Pancreas (tissue), 10 donors: ENCODE results near the gene RPP30. TPM values are rescaled to one million over a fixed set of nuclear protein-coding genes. Genes with fewer than 3 reads are reported as not detected.

Experiments used
- ATAC-seq, 4 donors: fragments of 200-7000 bp; cut with Tn5 transposase; one replicate each; pipeline versions ENCODE4 v1.8.0 to v1.9.1; 2020; ENCODE audit warnings: mild to moderate bottlenecking in 4 of 4, moderate library complexity in 4 of 4
- DNase-seq, 6 donors: peaks; one replicate each; pipeline ENCODE4 v3.0.0-alpha.2; 2020
- FAIRE-seq: peaks from 2 replicates; lab custom pipeline; 2012; peaks lifted over from hg19 to GRCh38; lab: Jason Lieb, UNC
- H3K27ac ChIP-seq, 4 donors: fragments of 200-600 bp; sonication (generic); 1 replicate in 3 of 4; 2 replicates in 1 of 4; pipeline versions ENCODE4 v1.5.0 to v1.8.0; 2020
- H3K27me3 ChIP-seq, 4 donors: fragments of 200-600 bp; one replicate each; pipeline ENCODE4 v1.8.0; 2021
- H3K36me3 ChIP-seq, 3 donors: fragments of 200-600 bp; sonication (generic) in 1 of 3; one replicate each; pipeline versions ENCODE4 v1.5.0 to v1.8.0; 2020 to 2021
- H3K4me1 ChIP-seq, 3 donors: fragments of 200-600 bp; one replicate each; pipeline ENCODE4 v1.8.0; 2021
- H3K4me3 ChIP-seq, 4 donors: fragments of 200-600 bp; sonication (generic) in 2 of 4; one replicate each; pipeline versions ENCODE4 v1.5.0 to v1.8.0; 2020 to 2021
- H3K9me3 ChIP-seq, 4 donors: fragments of 200-600 bp; one replicate each; pipeline ENCODE4 v1.8.0; 2021
- CTCF ChIP-seq, 4 donors: fragments of 200-600 bp; sonication (generic) in 3 of 4; IDR thresholded peaks; one replicate each; pipeline versions ENCODE4 v1.5.0 to v1.8.0; 2021; ENCODE audit warnings: antibody characterized with exemption in 4 of 4
- WGBS, 2 donors: extraction: QIAGEN DNeasy Blood & Tissue Kit; methylation state at CpG; one replicate each; pipeline ENCODE4 v1.1.7; 2013; 5-methylcytosine and 5-hydroxymethylcytosine counted together
- intact Hi-C, 3 donors: fragments of 100-400 bp; cut with DNase I; formaldehyde crosslinking; loops; one replicate each; pipeline versions ENCODE4 v1.11.1 to v1.14.2; 2022
- polyA plus RNA-seq, 2 donors: library from polyadenylated mRNA; stranded (reverse); fragments of 200-250 nt; gene quantifications; one replicate each; pipeline ENCODE4 v1.2.3, GENCODE V29; 2013
- total RNA-seq, 6 donors: library from RNA; stranded (reverse); fragmentation: NEBNext Ultra II Directional in 4 of 6; extraction: Animal tissue kit (Norgen Biotek cat#: 25700) in 4 of 6; gene quantifications; one replicate each; pipeline versions ENCODE4 v1.2.1 to v1.2.4, GENCODE V29; 2021 to 2023
- donor health status: healthy with polysubstance abuse.
- donor health status: DM: no; HTN: no; CAD: no; lungs with moderate emphysema.
- donor health status: DM: no; HTN: no; CAD: no.
- donor health status: control.
- donor health status: control.
- donor health status: Bipolar disorder and iron deficiency.
- donor health status: DM: yes; HTN: yes; CAD: no.
- donor health status: DM: no; HTN: no; CAD: no.
- donor health status: DM: no; HTN: no; CAD: no.
- donor health status: DM: yes; HTN: yes; CAD: no.

Gene RPP30
- total and polyA plus RNA-seq, 8 donors = 5.8 to 23.1 (median 10.2) TPM

- ATAC-seq (no peak), DNase-seq (no peak), FAIRE-seq (no peak)
- no peak for TF ChIP-seq CTCF (IDR thresholded peaks at IDR 0.05)
- no peaks in the 10 kb centered on the region for H3K9me3 ChIP-seq
- H3K27me3 ChIP-seq = no peaks in the 10 kb centered on the region
- intact Hi-C loops = loop anchor here in 1 of 3 donors (10.0 kb wide), 1 partner anchor 327 kb away; no protein-coding TSS in a partner anchor
- H3K4me1 ChIP-seq = no peaks in the 10 kb centered on the region
- H3K4me3 ChIP-seq = no peak overlapping the region
- 73 to 80% methylated on average over 8 of the region's 8 CpGs for WGBS, 2 donors
- no peaks in the 10 kb centered on the region for H3K36me3 ChIP-seq
- H3K27ac ChIP-seq = no peak overlapping the region
Measured at GRCh38 chr10:90917238-90917967, 45.6 kb downstream of the RPP30 start.

GRCh38 chr10:90917968-90918318 is 46.2 kb downstream of the RPP30 start:
- DNase-seq (no peak), FAIRE-seq (no peak), ATAC-seq (no peak)
- Histone ChIP-seq H3K4me1 (no peaks in the 10 kb centered on the region), H3K4me3 (no peak overlapping the region), H3K36me3 (no peaks in the 10 kb centered on the region), H3K27me3 (no peaks in the 10 kb centered on the region), H3K27ac (no peak overlapping the region), H3K9me3 (no peaks in the 10 kb centered on the region)
- intact Hi-C loops = loop anchor here in 1 of 3 donors (10.0 kb wide), 1 partner anchor 327 kb away; no protein-coding TSS in a partner anchor
- 83 to 86% methylated on average over 3 of the region's 3 CpGs for WGBS, 2 donors
- TF ChIP-seq CTCF (IDR thresholded peaks at IDR 0.05) = no peak

GRCh38 chr10:90919683-90920574 is 48.2 kb downstream of the RPP30 start:
- 71 to 74% methylated on average over 8 of the region's 8 CpGs for WGBS, 2 donors
- no peak overlapping the region for H3K27ac ChIP-seq
- DNase-seq (no peak), FAIRE-seq (no peak), ATAC-seq (no peak)
- H3K36me3 ChIP-seq = no peaks in the 10 kb centered on the region
- intact Hi-C loops = loop anchor here in 1 of 3 donors (10.0 kb wide), 1 partner anchor 325 kb away; no protein-coding TSS in a partner anchor
- no peaks in the 10 kb centered on the region for H3K4me1 ChIP-seq
- no peak overlapping the region for H3K4me3 ChIP-seq
- no peaks in the 10 kb centered on the region for H3K9me3 ChIP-seq
- TF ChIP-seq CTCF (IDR thresholded peaks at IDR 0.05) = no peak
- H3K27me3 ChIP-seq = no peaks in the 10 kb centered on the region

- no peak for FAIRE-seq
Measured at GRCh38 chr10:90920986-90921666, 49.4 kb downstream of the RPP30 start, which contains the start of gene ANKRD1. TSS of gene ANKRD1 (minus strand) at chr10:90921087. CDS start at chr10:90921027, 60 bp downstream.

More at GRCh38 chr10:90920986-90921666, 49.4 kb downstream of the RPP30 start, which contains the start of gene ANKRD1:
- Histone ChIP-seq H3K27me3 (no peaks in the 10 kb centered on the region), H3K4me1 (no peaks in the 10 kb centered on the region), H3K27ac (no peak within 1 kb of the TSS), H3K36me3 (no peaks in the 10 kb centered on the region), H3K9me3 (no peaks in the 10 kb centered on the region), H3K4me3 (no peak within 1 kb of the TSS)
- no peak for DNase-seq
- 58 to 59% methylated on average over 5 of the region's 5 CpGs for WGBS, 2 donors
- ATAC-seq = peak in 3 of 4 donors; percentile 53 to 89 (median 64)
- no peak for TF ChIP-seq CTCF (IDR thresholded peaks at IDR 0.05)
- intact Hi-C loops = no loop called here
